ENCODE data around the gene COG8. TPM values are rescaled to one million over a fixed set of nuclear protein-coding genes. Genes with fewer than 3 reads are reported as not detected.

COG8 gene
- total and polyA plus RNA-seq, 2 experiments from 2014 or later = 28.9 to 52.4 TPM

GRCh38 chr16:69326172-69326873, 13.0 kb downstream of the COG8 start:
- Histone ChIP-seq H3K9ac (peak overlapping the region; percentile 5; the same call in 1 of the 2 replicates), H3K79me2 (ENCODE audit: insufficient read depth) (peaks cover 84% of the 10 kb centered on the region), H3K4me2 (ENCODE audit: unreplicated experiment) (peak overlapping the region; percentile 15), H4K20me1 (ENCODE audit: insufficient read depth) (no peaks in the 10 kb centered on the region; the same call in 1 of the 2 replicates), H3F3A (ENCODE audit: insufficient read depth) (peaks cover 31% of the 10 kb centered on the region), H3K9me3 (ENCODE audit: low read depth) (no peaks in the 10 kb centered on the region), H3K4me1 (ENCODE audit: insufficient read depth) (peaks cover 28% of the 10 kb centered on the region), H3K27me3 (replicated peaks; ENCODE audit: insufficient read depth) (no peaks in the 10 kb centered on the region), H3K36me3 (ENCODE audit: low read depth) (peaks cover 29% of the 10 kb centered on the region), H3K27ac (no peak overlapping the region), H3K9me2 (ENCODE audit: insufficient read depth) (no peaks in the 10 kb centered on the region), H3K4me3 (peak overlapping the region; percentile 36; the same call in 1 of the 2 replicates), H2AFZ (no peak overlapping the region)
- TF ChIP-seq EZH2 (IDR thresholded peaks at IDR 0.05; ENCODE audit: insufficient read depth, poor library complexity, severe bottlenecking) (no peak), EZH2phosphoT487 (IDR thresholded peaks at IDR 0.05; ENCODE audit: insufficient read depth, low read depth) (no peak)
- 64 to 66% methylated on average over 7 of the region's 7 CpGs for WGBS, 2 experiments (ENCODE audit: low coverage in 1 of 2, low lambda C conversion rate in 2 of 2, missing lambda C conversion rate in 2 of 2)
- DNase-seq = no peak
- in situ Hi-C loops (cut with MboI) = no loop called here

GRCh38 chr16:69325784-69326171, 13.6 kb downstream of the COG8 start:
- Histone ChIP-seq H3K4me3 (no peak overlapping the region), H3K27me3 (replicated peaks; ENCODE audit: insufficient read depth) (no peaks in the 10 kb centered on the region), H3K9ac (no peak overlapping the region), H3K4me2 (ENCODE audit: unreplicated experiment) (peak overlapping the region; percentile 15), H3K9me2 (ENCODE audit: insufficient read depth) (no peaks in the 10 kb centered on the region), H3K9me3 (ENCODE audit: low read depth) (no peaks in the 10 kb centered on the region), H3F3A (ENCODE audit: insufficient read depth) (peaks cover 31% of the 10 kb centered on the region), H4K20me1 (ENCODE audit: insufficient read depth) (no peaks in the 10 kb centered on the region; the same call in 1 of the 2 replicates), H3K79me2 (ENCODE audit: insufficient read depth) (peaks cover 89% of the 10 kb centered on the region), H3K4me1 (ENCODE audit: insufficient read depth) (peaks cover 25% of the 10 kb centered on the region), H3K27ac (no peak overlapping the region), H2AFZ (no peak overlapping the region), H3K36me3 (ENCODE audit: low read depth) (peaks cover 33% of the 10 kb centered on the region)
- no peak for DNase-seq
- 91 to 92% methylated on average over 6 of the region's 6 CpGs for WGBS, 2 experiments (ENCODE audit: low coverage in 1 of 2, low lambda C conversion rate in 2 of 2, missing lambda C conversion rate in 2 of 2)
- in situ Hi-C loops (cut with MboI) = no loop called here
- TF ChIP-seq EZH2 (IDR thresholded peaks at IDR 0.05; ENCODE audit: insufficient read depth, poor library complexity, severe bottlenecking) = no peak
- no peak for TF ChIP-seq EZH2phosphoT487 (IDR thresholded peaks at IDR 0.05; ENCODE audit: insufficient read depth, low read depth)

GRCh38 chr16:69324585-69325253, 14.6 kb downstream of the COG8 start:
- Histone ChIP-seq H4K20me1 (ENCODE audit: insufficient read depth) (no peaks in the 10 kb centered on the region; the same call in 1 of the 2 replicates), H3K4me1 (ENCODE audit: insufficient read depth) (peaks cover 25% of the 10 kb centered on the region), H3K9me3 (ENCODE audit: low read depth) (no peaks in the 10 kb centered on the region), H3K79me2 (ENCODE audit: insufficient read depth) (peaks cover 96% of the 10 kb centered on the region), H3F3A (ENCODE audit: insufficient read depth) (peaks cover 31% of the 10 kb centered on the region), H3K27ac (no peak overlapping the region), H3K4me3 (no peak overlapping the region), H2AFZ (no peak overlapping the region), H3K9ac (no peak overlapping the region), H3K27me3 (replicated peaks; ENCODE audit: insufficient read depth) (no peaks in the 10 kb centered on the region), H3K4me2 (ENCODE audit: unreplicated experiment) (no peak overlapping the region), H3K36me3 (ENCODE audit: low read depth) (peaks cover 33% of the 10 kb centered on the region), H3K9me2 (ENCODE audit: insufficient read depth) (no peaks in the 10 kb centered on the region)
- DNase-seq = no peak
- in situ Hi-C loops (cut with MboI) = no loop called here
- TF ChIP-seq EZH2 (IDR thresholded peaks at IDR 0.05; ENCODE audit: insufficient read depth, poor library complexity, severe bottlenecking) (no peak), EZH2phosphoT487 (IDR thresholded peaks at IDR 0.05; ENCODE audit: insufficient read depth, low read depth) (no peak)
- WGBS, 2 experiments (ENCODE audit: low coverage in 1 of 2, low lambda C conversion rate in 2 of 2, missing lambda C conversion rate in 2 of 2) = 83 to 84% methylated on average over 9 to 10 of the region's 10 CpGs

- TF ChIP-seq EZH2 (IDR thresholded peaks at IDR 0.05; ENCODE audit: insufficient read depth, poor library complexity, severe bottlenecking) (no peak), EZH2phosphoT487 (IDR thresholded peaks at IDR 0.05; ENCODE audit: insufficient read depth, low read depth) (no peak)
- Histone ChIP-seq H3K4me1 (ENCODE audit: insufficient read depth) (peaks cover 25% of the 10 kb centered on the region), H3K9ac (no peak overlapping the region), H3K4me3 (no peak overlapping the region), H3K27me3 (replicated peaks; ENCODE audit: insufficient read depth) (no peaks in the 10 kb centered on the region), H3K27ac (no peak overlapping the region), H3K36me3 (ENCODE audit: low read depth) (peaks cover 33% of the 10 kb centered on the region), H3K9me2 (ENCODE audit: insufficient read depth) (no peaks in the 10 kb centered on the region), H4K20me1 (ENCODE audit: insufficient read depth) (no peaks in the 10 kb centered on the region; the same call in 1 of the 2 replicates), H3K9me3 (ENCODE audit: low read depth) (no peaks in the 10 kb centered on the region), H3K79me2 (ENCODE audit: insufficient read depth) (peaks cover 96% of the 10 kb centered on the region), H3F3A (ENCODE audit: insufficient read depth) (peaks cover 31% of the 10 kb centered on the region), H2AFZ (no peak overlapping the region), H3K4me2 (ENCODE audit: unreplicated experiment) (no peak overlapping the region)
- WGBS, 2 experiments (ENCODE audit: low coverage in 1 of 2, low lambda C conversion rate in 2 of 2, missing lambda C conversion rate in 2 of 2) = 80 to 82% methylated on average over 8 of the region's 8 CpGs
- DNase-seq = no peak
- in situ Hi-C loops (cut with MboI) = no loop called here
Measured at GRCh38 chr16:69324013-69324531, 15.3 kb downstream of the COG8 start.

Measured in GM23248 (cell line).